Naive B cell (primary cell): ENCODE measurements around the gene WFDC12. TPM values are rescaled to one million over a fixed set of nuclear protein-coding genes. Genes with fewer than 3 reads are reported as not detected.
"Not testable (repeated sequence)": the region's sequence is repeated elsewhere in the genome, so short reads cannot be mapped to it uniquely, and the experiment has no call there.

Experiments used
- ATAC-seq, 2 donors: fragments of 150-1000 bp; cut with Tn5 transposase; 2 replicates each; pipeline ENCODE4 v1.10.0; 2021; ENCODE audit warnings: low read depth in 2 of 2, mild to moderate bottlenecking in 2 of 2, moderate library complexity in 2 of 2
- DNase-seq: peaks from one replicate; pipeline ENCODE4 v3.0.0; 2022
- H3K27ac Mint-ChIP-seq, 6 donors: one replicate each; pipeline ENCODE4 v1.8.0; 2020 to 2022; ENCODE audit warnings: mild to moderate bottlenecking in 6 of 6, mixed read lengths in 6 of 6, moderate library complexity in 5 of 6, inconsistent platforms in 2 of 6
- H3K27me3 Mint-ChIP-seq, 3 donors: one replicate each; pipeline ENCODE4 v1.8.0; 2021 to 2022; ENCODE audit warnings: mixed read lengths in 3 of 3, mild to moderate bottlenecking in 1 of 3
- H3K36me3 Mint-ChIP-seq, 2 donors: one replicate each; pipeline ENCODE4 v1.8.0; 2020 to 2022; ENCODE audit warnings: mixed read lengths in 2 of 2, inconsistent platforms in 1 of 2, mild to moderate bottlenecking in 1 of 2
- H3K4me1 Mint-ChIP-seq, 3 donors: one replicate each; pipeline ENCODE4 v1.8.0; 2020 to 2022; ENCODE audit warnings: mixed read lengths in 3 of 3, inconsistent platforms in 1 of 3, mild to moderate bottlenecking in 1 of 3, moderate library complexity in 1 of 3
- H3K4me3 Mint-ChIP-seq, 8 donors: one replicate each; pipeline ENCODE4 v1.8.0; 2020 to 2022; ENCODE audit warnings: mild to moderate bottlenecking in 8 of 8, mixed read lengths in 8 of 8, moderate library complexity in 8 of 8, inconsistent platforms in 2 of 8
- H3K9me3 Mint-ChIP-seq, 7 donors: one replicate each; pipeline ENCODE4 v1.8.0; 2020 to 2022; ENCODE audit warnings: mixed read lengths in 7 of 7, mild to moderate bottlenecking in 5 of 7, inconsistent platforms in 2 of 7, moderate library complexity in 1 of 7
- polyA plus RNA-seq, 6 donors: library from polyadenylated mRNA; unstranded; fragments of 300-500 nt; fragmentation: Illumina TruSeq; gene quantifications; one replicate each; pipeline ENCODE4 v1.2.3, GENCODE V29; 2021; ENCODE audit warnings: low read depth in 6 of 6

WFDC12 gene
- polyA plus RNA-seq, 6 donors from 2014 or later: not detected

- not testable (repeated sequence) for H3K9me3 Mint-ChIP-seq, ATAC-seq, H3K4me3 Mint-ChIP-seq, DNase-seq, H3K27ac Mint-ChIP-seq, H3K36me3 Mint-ChIP-seq, H3K4me1 Mint-ChIP-seq
- peaks cover 0 to 32% (median 20%) of the 10 kb centered on the region in 3 donors for H3K27me3 Mint-ChIP-seq
Measured at GRCh38 chr20:45139733-45140375, 15.6 kb upstream of the WFDC12 start.

GRCh38 chr20:45138561-45139300, 14.5 kb upstream of the WFDC12 start:
- peak; percentile 14 for DNase-seq
- H3K4me1 Mint-ChIP-seq: no peaks in the 10 kb centered on the region
- peak; percentile 25 to 27 for ATAC-seq
- H3K4me3 Mint-ChIP-seq: no peak overlapping the region
- H3K36me3 Mint-ChIP-seq: no peaks in the 10 kb centered on the region
- no peak overlapping the region for H3K27ac Mint-ChIP-seq
- H3K27me3 Mint-ChIP-seq: peaks cover 7 to 35% (median 23%) of the 10 kb centered on the region in 3 donors
- H3K9me3 Mint-ChIP-seq: peaks cover 0 to 6% (median 2%) of the 10 kb centered on the region in 7 donors

- peaks cover 0 to 6% (median 2%) of the 10 kb centered on the region in 7 donors for H3K9me3 Mint-ChIP-seq
- H3K36me3 Mint-ChIP-seq: no peaks in the 10 kb centered on the region
- no peak overlapping the region for H3K4me3 Mint-ChIP-seq
- H3K27ac Mint-ChIP-seq: no peak overlapping the region
- no peak for ATAC-seq
- H3K4me1 Mint-ChIP-seq: no peaks in the 10 kb centered on the region
- DNase-seq: no peak
- peaks cover 22 to 47% (median 34%) of the 10 kb centered on the region in 3 donors for H3K27me3 Mint-ChIP-seq
Measured at GRCh38 chr20:45136911-45137310, 12.6 kb upstream of the WFDC12 start.

- Mint-ChIP-seq H3K4me1 (no peaks in the 10 kb centered on the region), H3K9me3 (peaks cover 0 to 3% (median 0%) of the 10 kb centered on the region in 7 donors), H3K27ac (no peak overlapping the region), H3K4me3 (no peak overlapping the region), H3K27me3 (peaks cover 55 to 67% (median 56%) of the 10 kb centered on the region in 3 donors), H3K36me3 (no peaks in the 10 kb centered on the region)
- DNase-seq (no peak), ATAC-seq (no peak)
Measured at GRCh38 chr20:45128099-45128498, 3.8 kb upstream of the WFDC12 start.

- Mint-ChIP-seq H3K4me3 (no peak overlapping the region), H3K27ac (no peak overlapping the region), H3K4me1 (no peaks in the 10 kb centered on the region), H3K27me3 (peaks cover 41 to 65% (median 43%) of the 10 kb centered on the region in 3 donors), H3K36me3 (no peaks in the 10 kb centered on the region), H3K9me3 (peaks cover 0 to 3% (median 0%) of the 10 kb centered on the region in 7 donors)
- ATAC-seq (no peak), DNase-seq (no peak)
Measured at GRCh38 chr20:45121388-45121787, 2.9 kb downstream of the WFDC12 start.

- H3K4me1 Mint-ChIP-seq: peaks cover 0 to 6% (median 4%) of the 10 kb centered on the region in 3 donors
- peaks cover 34 to 64% (median 43%) of the 10 kb centered on the region in 3 donors for H3K27me3 Mint-ChIP-seq
- ATAC-seq (no peak), DNase-seq (no peak)
- H3K4me3 Mint-ChIP-seq: no peak overlapping the region
- H3K36me3 Mint-ChIP-seq: no peaks in the 10 kb centered on the region
- H3K27ac Mint-ChIP-seq: no peak overlapping the region
- H3K9me3 Mint-ChIP-seq: peaks cover 0 to 2% (median 0%) of the 10 kb centered on the region in 7 donors
Measured at GRCh38 chr20:45119556-45120266, 4.6 kb downstream of the WFDC12 start.

DNA sequence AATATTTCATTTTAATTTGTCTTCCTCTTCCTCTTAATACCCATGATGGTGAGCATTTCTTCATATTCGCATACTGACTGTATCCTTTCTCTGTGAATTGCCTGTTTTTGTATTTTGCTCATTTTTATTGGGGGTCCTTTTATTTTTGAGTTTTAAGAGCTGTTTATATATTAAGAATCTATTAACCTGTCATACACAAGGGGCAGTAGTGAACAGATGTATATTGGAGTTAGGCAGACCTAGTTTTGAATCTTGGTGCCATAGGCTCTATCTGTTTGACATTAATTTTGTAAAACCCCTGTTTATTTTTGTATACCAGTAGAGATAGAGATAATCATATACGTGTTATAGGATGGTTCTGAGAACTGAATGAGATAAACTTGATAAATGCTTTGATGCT, 6.2 kb downstream of the WFDC12 start:
- ATAC-seq (no peak), DNase-seq (no peak)
- H3K36me3 Mint-ChIP-seq: no peaks in the 10 kb centered on the region

GRCh38 chr20:45117581-45117980, 6.7 kb downstream of the WFDC12 start:
- Mint-ChIP-seq H3K4me1 (peaks cover 3 to 8% (median 4%) of the 10 kb centered on the region in 3 donors), H3K27ac (no peak overlapping the region), H3K4me3 (no peak overlapping the region), H3K27me3 (peaks cover 41 to 59% (median 42%) of the 10 kb centered on the region in 3 donors), H3K36me3 (no peaks in the 10 kb centered on the region), H3K9me3 (no peaks in the 10 kb centered on the region)
- DNase-seq (no peak), ATAC-seq (no peak)

More for the DNA sequence above, 6.2 kb downstream of the WFDC12 start:
- Mint-ChIP-seq H3K4me3 (no peak overlapping the region), H3K9me3 (no peaks in the 10 kb centered on the region), H3K27me3 (peaks cover 40 to 60% (median 43%) of the 10 kb centered on the region in 3 donors), H3K27ac (no peak overlapping the region), H3K4me1 (peaks cover 3 to 8% (median 4%) of the 10 kb centered on the region in 3 donors)

- Mint-ChIP-seq H3K27ac (no peak overlapping the region), H3K27me3 (peaks cover 31 to 45% (median 37%) of the 10 kb centered on the region in 3 donors), H3K36me3 (no peaks in the 10 kb centered on the region), H3K4me1 (peaks cover 3 to 8% (median 4%) of the 10 kb centered on the region in 3 donors), H3K9me3 (no peaks in the 10 kb centered on the region), H3K4me3 (no peak overlapping the region)
- ATAC-seq (no peak), DNase-seq (no peak)
Measured at GRCh38 chr20:45115829-45116228, 8.4 kb downstream of the WFDC12 start.

GRCh38 chr20:45115386-45115774, 8.9 kb downstream of the WFDC12 start:
- no peaks in the 10 kb centered on the region for H3K9me3 Mint-ChIP-seq
- DNase-seq (no peak), ATAC-seq (no peak)
- H3K36me3 Mint-ChIP-seq: no peaks in the 10 kb centered on the region
- H3K27me3 Mint-ChIP-seq: peaks cover 26 to 42% (median 35%) of the 10 kb centered on the region in 3 donors
- no peak overlapping the region for H3K27ac Mint-ChIP-seq
- H3K4me3 Mint-ChIP-seq: no peak overlapping the region
- peaks cover 3 to 8% (median 4%) of the 10 kb centered on the region in 3 donors for H3K4me1 Mint-ChIP-seq

DNA sequence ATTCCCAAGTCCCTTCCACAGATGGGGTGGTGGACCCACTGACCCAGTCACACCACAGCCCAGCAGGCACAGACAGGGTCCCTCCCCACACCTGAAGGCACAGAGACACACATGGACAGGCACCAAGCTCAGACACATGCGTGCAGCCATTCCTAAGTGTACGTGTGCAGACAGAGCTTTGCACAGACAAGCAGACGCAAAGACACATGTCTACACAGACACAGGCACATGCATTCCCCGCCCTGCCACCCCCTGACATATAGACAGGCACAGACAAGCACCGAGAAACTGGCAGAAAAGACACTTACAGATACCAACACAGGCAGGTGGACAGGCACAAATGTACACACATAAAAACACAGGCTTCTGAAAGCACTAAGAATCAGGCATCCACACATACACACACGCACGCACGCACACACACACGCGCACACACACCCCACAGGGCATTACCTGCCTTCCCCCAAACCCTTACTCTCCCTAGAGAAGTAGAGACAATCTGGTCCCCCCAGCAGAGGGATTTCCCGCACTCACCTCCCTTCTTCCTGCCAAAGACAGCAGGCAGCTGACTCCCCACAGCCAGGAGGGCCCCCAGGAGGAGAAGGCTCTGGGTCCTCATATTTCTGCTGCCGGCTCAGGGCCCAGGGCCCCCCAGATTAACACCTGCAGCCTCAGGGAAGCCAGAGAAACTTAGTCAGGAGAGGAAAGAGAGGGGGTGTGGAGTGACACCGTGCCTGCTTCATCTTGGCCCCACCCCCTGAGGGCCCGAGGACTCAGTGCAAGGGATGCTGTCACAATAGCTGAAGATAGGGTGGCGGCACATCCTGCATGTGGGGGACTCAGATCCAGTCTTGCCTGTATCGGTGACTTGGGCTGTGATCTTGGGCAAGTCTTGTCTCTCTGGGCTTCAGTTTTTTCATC, 9.5 kb downstream of the WFDC12 start, which contains the start of gene WFDC5:
TSS of gene WFDC5 (minus strand) at position 710 of the 921 bp plus-strand sequence. CDS start at position 619, 91 bp downstream.
- no peak within 1 kb of the TSS for H3K4me3 Mint-ChIP-seq
- H3K27ac Mint-ChIP-seq: peak within 1 kb of the TSS in 2 of 6 donors; percentile 25 to 69
- ATAC-seq (peak; percentile 32 to 37), DNase-seq (no peak)
- no peaks in the 10 kb centered on the region for H3K9me3 Mint-ChIP-seq
- peaks cover 3 to 8% (median 4%) of the 10 kb centered on the region in 3 donors for H3K4me1 Mint-ChIP-seq
- no peaks in the 10 kb centered on the region for H3K36me3 Mint-ChIP-seq
- H3K27me3 Mint-ChIP-seq: peaks cover 21 to 37% (median 36%) of the 10 kb centered on the region in 3 donors

DNA sequence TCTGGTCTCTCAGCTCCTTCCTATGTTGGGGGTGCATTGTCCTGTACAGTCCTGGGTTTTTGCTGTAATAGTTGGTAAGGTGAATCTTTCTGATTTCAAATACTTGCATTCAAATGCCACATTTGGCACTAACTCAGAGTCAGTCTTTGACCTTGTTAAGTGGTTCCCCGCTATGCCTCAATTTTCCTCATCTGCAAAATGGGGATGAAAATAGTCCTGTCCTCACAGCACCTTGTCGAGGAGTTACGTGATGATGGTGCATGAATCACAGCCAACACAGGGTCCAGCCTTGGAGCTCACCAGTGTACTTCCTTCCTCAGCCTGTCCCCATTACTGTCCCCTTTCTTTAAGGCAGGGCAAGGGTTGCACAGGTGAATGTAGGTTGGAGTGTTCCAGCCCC, 10.4 kb downstream of the WFDC12 start:
- no peaks in the 10 kb centered on the region for H3K36me3 Mint-ChIP-seq
- no peak overlapping the region for H3K4me3 Mint-ChIP-seq
- ATAC-seq (no peak), DNase-seq (no peak)
- H3K4me1 Mint-ChIP-seq: peaks cover 3 to 8% (median 4%) of the 10 kb centered on the region in 3 donors
- H3K27ac Mint-ChIP-seq: no peak overlapping the region
- no peaks in the 10 kb centered on the region for H3K9me3 Mint-ChIP-seq
- H3K27me3 Mint-ChIP-seq: peaks cover 21 to 42% (median 36%) of the 10 kb centered on the region in 3 donors
